IPS DF 19.7 (cell line): Measurements from ENCODE around the gene AQP12B.

ENCODE experiments used
- DNase-seq: peaks from one replicate; pipeline ENCODE4 v3.0.0-alpha.2; 2013; ENCODE audit warnings: low read depth, low spot score

The AQP12B gene

DNA sequence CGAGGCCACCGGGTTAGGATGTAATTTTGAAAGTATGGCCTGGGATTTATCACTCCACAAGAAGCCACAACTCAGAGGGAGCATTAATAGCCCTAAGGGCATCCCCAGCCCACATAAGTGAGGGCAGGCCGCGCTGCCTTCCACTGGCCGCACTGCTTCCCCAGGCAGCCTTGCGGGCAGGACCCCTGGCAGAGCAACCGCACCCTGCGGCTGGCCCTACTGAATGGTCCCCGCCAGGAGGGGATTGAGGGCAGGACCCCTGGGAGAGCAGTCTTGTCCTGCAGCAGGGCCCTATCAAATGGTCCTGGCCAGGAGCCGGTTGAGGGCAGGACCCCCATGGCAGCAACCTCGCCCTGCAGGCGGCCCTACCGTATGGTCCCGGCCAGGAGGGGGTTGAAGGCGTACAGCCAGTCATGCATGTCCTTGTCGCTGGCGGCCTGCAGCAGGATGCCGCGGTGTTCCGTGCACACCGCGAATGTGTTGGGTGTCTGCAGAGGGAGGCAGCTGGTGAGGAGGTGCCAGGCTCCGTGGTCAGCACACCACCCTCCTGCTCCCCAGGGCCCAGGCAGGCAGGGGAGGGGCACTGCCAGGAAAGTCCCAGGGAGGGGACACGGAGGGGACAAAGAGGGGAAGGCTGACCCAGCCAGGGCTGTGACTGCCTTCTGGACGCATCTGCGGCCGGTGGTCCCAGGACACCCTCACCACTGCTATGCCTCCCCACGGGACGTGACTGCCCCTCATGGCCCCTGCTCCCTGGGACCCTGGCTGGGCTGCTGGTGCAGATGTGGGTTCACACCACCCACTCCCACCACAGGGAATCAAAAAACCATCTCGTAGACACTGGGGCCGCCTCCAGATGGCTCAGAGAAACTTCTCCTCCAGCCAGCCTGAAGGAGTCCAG, 35.2 kb upstream of the AQP12B start:
- no peak for DNase-seq

DNA sequence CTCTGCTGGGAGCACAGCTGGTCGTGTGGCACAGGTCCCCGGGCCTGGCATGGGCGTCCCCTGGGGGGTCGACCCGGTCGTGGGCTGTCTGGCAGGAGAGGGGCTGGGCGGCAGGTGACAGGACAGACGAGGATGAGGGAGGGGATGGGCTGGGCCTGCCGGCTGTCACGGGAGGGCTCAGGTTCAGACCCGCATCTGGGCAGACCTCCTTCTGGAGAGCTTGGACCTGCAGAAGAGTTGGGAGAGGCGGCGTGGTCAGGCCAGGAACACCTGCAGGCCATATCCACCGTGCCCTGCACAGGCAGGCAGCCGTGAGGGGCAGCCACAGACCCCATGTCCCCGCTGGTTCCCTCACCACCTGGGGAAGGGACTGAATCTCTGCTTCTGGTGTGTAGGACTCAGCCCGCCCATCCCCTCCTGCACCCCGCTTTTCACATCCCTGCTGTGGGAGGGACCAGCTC, 34.5 kb upstream of the AQP12B start:
- DNase-seq, result no peak

DNA sequence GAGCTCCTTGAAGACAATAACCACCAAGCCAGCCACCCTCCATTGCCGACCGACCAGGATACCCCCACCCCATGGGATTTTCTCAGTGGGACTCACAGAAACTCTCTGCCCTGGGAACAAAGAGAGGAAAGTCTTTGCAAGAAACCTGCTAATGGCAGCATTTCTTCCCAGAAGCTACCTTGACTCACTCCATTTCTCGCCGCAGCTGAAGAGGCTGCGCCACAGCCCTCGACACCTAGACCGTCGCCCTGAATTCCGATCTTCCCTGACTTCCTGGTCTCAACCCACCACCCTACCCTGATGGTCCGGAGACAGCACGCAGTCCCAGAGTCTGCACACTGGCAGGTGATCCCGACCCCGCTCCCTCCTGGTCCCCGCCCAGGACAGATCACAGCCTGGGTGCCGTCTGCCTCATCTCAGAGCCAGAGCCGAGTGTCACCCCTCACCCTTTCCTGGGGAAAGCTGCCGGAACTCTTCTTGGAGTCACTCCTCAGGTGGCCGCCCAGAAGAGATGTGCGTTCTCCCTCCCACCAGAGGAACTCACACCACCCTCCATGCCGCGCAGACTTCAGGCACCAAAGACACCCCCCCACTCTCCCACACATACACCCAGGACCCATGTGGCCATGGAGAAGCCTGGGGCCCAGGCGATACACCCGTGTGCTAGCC, 33.6 kb upstream of the AQP12B start:
- no peak for DNase-seq

DNA sequence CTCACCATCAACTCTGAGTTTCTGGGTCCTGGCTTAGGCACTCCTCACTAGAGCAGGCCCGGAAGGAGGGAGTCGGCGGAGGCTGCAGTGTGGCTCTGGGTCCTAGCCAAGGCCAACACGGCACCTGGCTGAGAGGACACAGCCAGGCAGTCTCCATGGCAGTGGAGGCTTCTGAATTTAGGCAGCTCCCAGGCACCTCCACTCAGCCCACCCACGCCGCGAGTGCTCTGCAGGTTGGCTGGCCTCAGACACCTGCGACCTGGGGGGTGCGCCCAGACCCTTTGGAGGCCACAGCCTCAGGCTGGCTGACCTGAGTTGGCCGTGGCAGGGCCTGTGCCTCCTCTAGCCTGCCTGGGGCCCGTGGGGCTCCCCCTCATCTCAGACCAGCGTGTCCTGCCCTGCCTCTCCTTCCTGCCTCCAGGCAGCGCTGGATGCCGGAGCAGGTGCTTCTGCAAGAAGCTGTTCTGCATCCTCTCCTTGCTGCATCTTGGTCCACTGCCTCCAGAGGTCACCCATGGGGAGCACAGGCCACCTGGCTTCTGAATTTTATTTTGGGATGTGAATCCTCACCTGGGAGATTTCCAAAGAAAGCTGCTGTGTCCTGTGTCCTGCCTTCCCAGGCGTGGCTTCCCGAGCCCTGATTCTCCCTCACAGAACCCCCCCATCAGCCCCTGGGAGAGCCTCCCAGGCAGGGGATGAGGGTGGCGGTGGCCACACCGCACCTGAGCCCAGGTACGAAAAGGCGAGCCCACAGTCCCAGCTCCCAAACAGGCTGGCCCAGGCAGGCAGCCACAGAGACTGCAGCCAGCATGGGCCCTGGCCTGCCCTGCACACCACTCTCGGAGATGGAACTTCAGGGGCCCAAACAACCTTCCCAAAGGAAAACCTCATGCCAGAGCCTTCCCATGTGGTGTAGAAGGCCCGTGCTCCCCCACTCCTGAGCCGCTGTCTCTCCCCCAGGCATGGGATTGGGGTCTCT, 32.4 kb upstream of the AQP12B start:
- peak; percentile 3 for DNase-seq

DNA sequence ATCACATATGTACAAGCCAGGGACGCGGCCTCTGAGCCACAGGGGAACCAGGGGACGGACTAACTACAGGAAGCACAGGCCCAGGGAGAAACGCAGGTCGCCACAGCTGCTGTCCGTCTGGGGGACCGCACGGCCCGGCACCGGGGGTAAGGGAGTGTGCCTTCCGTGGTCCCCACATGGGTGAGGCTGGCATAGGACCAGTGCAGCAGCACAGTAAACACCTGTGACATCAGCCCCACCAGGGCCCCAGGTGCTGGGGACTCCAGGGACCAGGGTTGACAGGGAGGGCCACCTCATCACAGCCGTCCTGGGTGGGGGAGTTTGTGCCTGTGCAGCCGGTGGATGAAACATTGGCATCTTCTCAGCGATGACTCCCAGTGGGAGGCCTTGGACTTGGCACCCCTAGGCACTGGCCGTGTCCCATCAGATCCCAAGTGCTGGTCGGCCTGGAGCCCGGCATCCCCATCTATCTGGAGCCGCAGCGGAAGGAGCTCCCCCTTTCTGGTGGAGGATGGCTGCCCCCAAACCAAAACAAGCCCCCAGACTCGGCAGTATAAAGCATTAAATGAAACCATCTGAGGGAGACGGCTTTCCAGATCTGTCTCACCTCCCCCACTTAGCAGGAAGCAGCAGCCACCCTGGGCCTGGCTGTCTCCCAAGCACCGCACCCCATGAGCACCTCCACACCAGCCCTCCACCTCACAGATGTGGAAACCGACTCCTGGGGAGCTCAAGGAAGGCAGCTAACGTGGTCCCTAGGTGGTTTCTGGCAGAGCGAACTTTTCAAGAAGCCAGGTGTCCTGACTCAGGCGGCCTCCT, 31.5 kb upstream of the AQP12B start:
- no peak for DNase-seq

- no peak for DNase-seq
Measured at GRCh38 chr2:240713071-240713927, 30.6 kb upstream of the AQP12B start.

DNA sequence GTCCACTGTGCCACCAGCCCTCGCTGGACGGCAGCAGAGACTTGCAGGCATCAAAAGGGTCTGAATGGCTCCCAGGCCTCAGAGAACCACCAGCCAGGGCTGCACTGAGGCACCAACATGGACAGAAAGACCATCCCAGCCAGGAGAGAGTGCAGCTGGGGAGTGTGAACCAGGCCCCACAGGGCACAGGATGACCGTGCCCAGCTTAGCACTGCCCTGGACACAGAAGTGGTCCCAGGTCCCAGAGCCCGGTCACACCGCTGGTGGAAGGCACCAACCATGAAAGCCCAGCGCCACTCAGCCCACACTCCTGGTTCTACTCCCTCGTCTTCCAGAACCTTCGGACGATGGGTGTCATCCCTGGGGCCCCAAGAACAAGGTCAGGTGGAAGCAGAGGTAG, 29.4 kb upstream of the AQP12B start:
- DNase-seq, result no peak

DNA sequence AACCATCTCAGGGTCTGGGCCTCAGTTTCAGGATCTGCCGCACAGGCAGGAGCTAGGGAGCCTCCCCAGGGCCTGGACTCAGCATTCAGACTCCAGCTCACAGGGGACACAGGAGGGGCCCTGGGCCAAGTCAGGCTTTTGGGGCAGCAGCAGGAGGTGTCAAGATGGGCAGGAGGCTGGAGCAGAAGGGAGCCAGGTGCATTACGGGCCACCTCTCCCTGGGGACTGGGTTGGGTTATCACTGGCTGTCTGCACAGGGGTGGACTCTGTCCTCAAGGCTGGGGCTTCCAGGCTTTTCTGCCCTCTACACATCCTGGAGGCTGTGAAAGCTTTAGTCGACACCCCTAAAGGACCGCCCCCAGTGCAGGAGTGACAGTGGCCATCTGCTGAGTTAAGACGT, 29.0 kb upstream of the AQP12B start:
- DNase-seq, result no peak

GRCh38 chr2:240711296-240711695, 28.6 kb upstream of the AQP12B start:
- no peak for DNase-seq

GRCh38 chr2:240708457-240708856, 25.8 kb upstream of the AQP12B start:
- no peak for DNase-seq

GRCh38 chr2:240707821-240708220, 25.1 kb upstream of the AQP12B start:
- DNase-seq, result no peak

GRCh38 chr2:240707043-240707756, 24.5 kb upstream of the AQP12B start:
- no peak for DNase-seq

GRCh38 chr2:240705204-240705791, 22.6 kb upstream of the AQP12B start:
- DNase-seq, result no peak

DNA sequence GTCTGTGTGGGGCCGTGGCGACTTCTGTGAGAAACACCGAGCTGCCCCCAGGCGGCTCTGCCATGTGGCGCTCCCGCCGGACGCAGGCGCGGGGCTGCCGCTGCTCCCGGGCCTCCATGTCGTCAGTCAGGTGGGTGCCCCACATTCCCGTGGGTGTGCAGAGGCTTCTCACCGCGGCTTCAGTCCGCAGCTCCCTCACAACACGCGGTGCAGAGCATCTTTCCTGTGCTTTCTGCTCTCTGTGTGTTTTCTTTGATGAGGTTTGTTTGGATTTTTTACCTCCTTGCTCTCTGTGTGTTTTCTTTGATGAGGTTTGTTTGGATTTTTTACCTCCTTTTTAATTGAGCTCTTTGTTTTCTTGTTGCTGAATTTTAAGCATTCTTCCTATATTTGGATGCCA, 22.0 kb upstream of the AQP12B start:
- no peak for DNase-seq

DNA sequence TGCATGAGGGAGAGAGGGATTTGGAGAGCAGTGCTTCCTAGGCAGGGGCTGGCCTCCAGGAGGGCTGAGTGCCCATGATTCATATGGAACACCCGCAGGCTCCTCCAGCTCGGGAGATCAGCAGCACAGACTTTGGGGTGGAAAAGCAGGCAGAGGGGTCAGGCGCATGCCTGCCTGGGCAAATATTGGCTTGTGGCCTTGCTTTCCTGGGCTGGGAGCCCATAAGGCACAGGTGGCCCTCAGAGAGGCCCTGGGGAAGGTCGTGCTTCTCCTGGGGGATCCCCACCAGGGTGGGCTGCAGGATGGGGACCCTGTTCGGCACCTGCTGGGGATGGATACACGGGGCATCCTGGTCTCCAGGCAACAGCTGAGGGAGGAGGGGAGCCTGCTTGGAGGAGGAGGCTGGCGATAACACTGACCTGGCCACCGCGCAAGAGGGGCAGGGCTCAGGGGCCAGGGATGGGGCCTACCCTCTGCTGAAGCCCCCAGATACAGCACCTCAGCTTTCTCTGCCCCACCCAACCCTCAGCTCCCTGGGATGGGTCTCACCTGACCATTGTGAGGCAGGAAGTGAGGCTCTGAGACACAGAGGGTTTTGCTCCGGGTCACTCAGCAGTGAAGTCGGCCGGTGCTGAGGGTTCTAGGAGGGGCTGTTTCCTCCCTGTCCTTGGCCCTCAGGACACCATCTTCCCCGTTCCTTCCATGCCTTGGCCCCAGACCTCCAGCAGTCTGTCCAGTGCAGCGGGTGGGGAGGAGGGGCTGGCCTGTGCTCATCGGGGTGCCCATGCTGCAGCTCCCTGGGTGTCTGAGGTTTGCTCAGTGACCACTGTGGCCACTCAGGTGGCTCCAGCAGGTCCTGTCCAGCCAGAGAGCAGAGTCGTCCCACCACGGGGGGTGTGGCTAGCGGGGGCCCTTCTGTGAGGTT, 21.0 kb upstream of the AQP12B start:
- no peak for DNase-seq

DNA sequence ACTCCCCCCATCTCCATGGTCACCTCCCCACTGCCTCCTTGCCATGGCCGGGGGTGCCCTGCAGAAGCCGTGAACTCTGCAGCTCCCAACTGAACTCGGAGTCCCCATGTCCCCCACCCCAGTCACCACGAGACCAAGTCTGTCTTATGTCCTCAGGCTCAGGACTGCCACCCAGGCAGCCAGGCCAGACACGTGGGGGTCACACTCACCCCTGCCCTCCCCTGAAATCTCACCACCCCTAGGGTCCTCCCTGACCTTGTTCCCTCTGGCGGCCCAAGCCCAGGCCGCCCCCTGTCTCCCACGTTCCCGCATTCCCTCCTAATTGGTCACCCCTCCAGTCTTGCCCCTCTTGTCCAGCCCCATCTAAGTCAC, 19.9 kb upstream of the AQP12B start:
- DNase-seq, result no peak

GRCh38 chr2:240701736-240702639, 19.3 kb upstream of the AQP12B start:
- no peak for DNase-seq
